Panc1 (cell line): ENCODE data around the gene LUC7L2.

Experiments
- POLR2AphosphoS5 ChIP-seq: IDR thresholded peaks from 2 replicates; pipeline ENCODE4 v1.6.1; 2012; ENCODE audit warnings: mild to moderate bottlenecking, low read depth, low read length, moderate library complexity
- TCF7L2 ChIP-seq: IDR thresholded peaks from 2 replicates; pipeline ENCODE4 v1.6.1; 2011; ENCODE audit warnings: mild to moderate bottlenecking, low read depth, low read length, inconsistent platforms
- TF ChIP-seq, protein P1 (sequence below): fragments of 450-650 bp; IDR thresholded peaks from 2 replicates; pipeline ENCODE4 v1.5.1; 2017; ENCODE audit warnings: mild to moderate bottlenecking

DNA sequence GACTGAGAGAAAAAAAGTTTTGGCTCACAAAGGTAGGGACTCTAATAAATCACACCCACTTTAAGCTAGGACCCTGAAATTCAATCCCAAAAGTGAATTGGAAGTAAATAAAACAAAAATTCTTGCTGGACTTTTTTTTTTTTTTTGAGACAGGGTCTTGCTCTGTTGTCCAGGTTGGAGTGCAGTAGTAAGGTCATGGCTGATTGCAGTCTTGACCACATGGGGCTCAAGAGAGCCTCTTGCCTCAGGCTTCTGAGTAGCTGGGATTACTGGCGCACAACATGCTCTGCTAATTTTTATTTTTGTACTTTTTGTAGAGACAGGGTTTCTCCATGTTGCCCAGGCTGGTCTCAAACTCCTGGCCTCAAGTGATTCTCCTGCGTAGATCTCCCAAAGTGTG lies 5.0 kb upstream of the LUC7L2 start:
- TF ChIP-seq, protein P1, sequence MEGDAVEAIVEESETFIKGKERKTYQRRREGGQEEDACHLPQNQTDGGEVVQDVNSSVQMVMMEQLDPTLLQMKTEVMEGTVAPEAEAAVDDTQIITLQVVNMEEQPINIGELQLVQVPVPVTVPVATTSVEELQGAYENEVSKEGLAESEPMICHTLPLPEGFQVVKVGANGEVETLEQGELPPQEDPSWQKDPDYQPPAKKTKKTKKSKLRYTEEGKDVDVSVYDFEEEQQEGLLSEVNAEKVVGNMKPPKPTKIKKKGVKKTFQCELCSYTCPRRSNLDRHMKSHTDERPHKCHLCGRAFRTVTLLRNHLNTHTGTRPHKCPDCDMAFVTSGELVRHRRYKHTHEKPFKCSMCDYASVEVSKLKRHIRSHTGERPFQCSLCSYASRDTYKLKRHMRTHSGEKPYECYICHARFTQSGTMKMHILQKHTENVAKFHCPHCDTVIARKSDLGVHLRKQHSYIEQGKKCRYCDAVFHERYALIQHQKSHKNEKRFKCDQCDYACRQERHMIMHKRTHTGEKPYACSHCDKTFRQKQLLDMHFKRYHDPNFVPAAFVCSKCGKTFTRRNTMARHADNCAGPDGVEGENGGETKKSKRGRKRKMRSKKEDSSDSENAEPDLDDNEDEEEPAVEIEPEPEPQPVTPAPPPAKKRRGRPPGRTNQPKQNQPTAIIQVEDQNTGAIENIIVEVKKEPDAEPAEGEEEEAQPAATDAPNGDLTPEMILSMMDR: no peak
- TF ChIP-seq TCF7L2 (no peak), POLR2AphosphoS5 (no peak)
